ENCODE results near the gene TAL1. TPM values are rescaled to one million over a fixed set of nuclear protein-coding genes. Genes with fewer than 3 reads are reported as not detected.

The TAL1 gene
- total and polyA plus RNA-seq, 2 donors (not counting 3 experiments of a cell fraction or from before 2014, with no cell fraction given): 36.7 to 52.4 TPM

- no peak overlapping the region for H2AFZ ChIP-seq (ENCODE audit: low read depth, low read length)
- H3K9me3 ChIP-seq (replicated peaks; ENCODE audit: control insufficient read depth, insufficient read depth, low read length): no peaks in the 10 kb centered on the region
- H3K79me2 ChIP-seq (ENCODE audit: control insufficient read depth, insufficient read depth, low read length): no peaks in the 10 kb centered on the region
- FAIRE-seq: no peak
- no peak for DNase-seq (ENCODE audit: low read depth, low spot score)
- TF ChIP-seq POLR2AphosphoS5 (IDR thresholded peaks at IDR 0.05; ENCODE audit: insufficient read depth, low read depth, low read length): no peak
- TF ChIP-seq POLR2A (IDR thresholded peaks at IDR 0.05; ENCODE audit: low read depth, low read length): no peak
- TF ChIP-seq GATA2 (IDR thresholded peaks at IDR 0.05; ENCODE audit: insufficient read depth, insufficient read length, low read depth, low read length): no peak
- no peak for TF ChIP-seq FOS (IDR thresholded peaks at IDR 0.05; ENCODE audit: borderline replicate concordance, insufficient read depth, low read length)
- no peak for TF ChIP-seq MAX (IDR thresholded peaks at IDR 0.05; ENCODE audit: insufficient read depth, insufficient read length)
- no peak for TF ChIP-seq MYC (IDR thresholded peaks at IDR 0.05; ENCODE audit: low read depth, low read length)
- TF ChIP-seq EZH2 (IDR thresholded peaks at IDR 0.05; ENCODE audit: borderline replicate concordance, low read depth, low read length, severe bottlenecking): no peak
- TF ChIP-seq CTCF (IDR thresholded peaks at IDR 0.05; ENCODE audit: extremely low read depth in 1 of 2, insufficient read depth in 1 of 2, low read depth in 1 of 2, low read length in 2 of 2): no peak
- TF ChIP-seq JUN (IDR thresholded peaks at IDR 0.05; ENCODE audit: borderline replicate concordance, insufficient read depth, insufficient read length, low read depth): no peak
- POLR2A ChIA-PET: no interaction called here
- H3K9me1 ChIP-seq (replicated peaks; ENCODE audit: control insufficient read depth, extremely low read depth, insufficient read depth, low read length): no peaks in the 10 kb centered on the region
- H3K27me3 ChIP-seq (ENCODE audit: control insufficient read depth in 2 of 2, insufficient read depth in 2 of 2, low read length in 2 of 2): no peaks in the 10 kb centered on the region
- H3K4me3 ChIP-seq (replicated peaks in 1 of 3; ENCODE audit: insufficient read depth in 1 of 3, low read depth in 1 of 3, low read length in 3 of 3): no peak overlapping the region
- H3K4me2 ChIP-seq (ENCODE audit: insufficient read depth, low read length): no peak overlapping the region
- intact Hi-C loops (cut with micrococcal nuclease): loop anchor here (1.0 kb wide), 1 partner anchor 12 kb away; no protein-coding TSS in a partner anchor
- H3K9ac ChIP-seq (replicated peaks; ENCODE audit: extremely low read depth, insufficient read depth, low read length): no peak overlapping the region
- no peaks in the 10 kb centered on the region for H4K20me1 ChIP-seq (replicated peaks; ENCODE audit: control insufficient read depth, extremely low read depth, insufficient read depth, low read length)
- H3K36me3 ChIP-seq (ENCODE audit: control insufficient read depth in 2 of 2, extremely low read depth in 1 of 2, insufficient read depth in 2 of 2, low read length in 2 of 2): no peaks in the 10 kb centered on the region
- CTCF ChIA-PET: interaction anchor here (0.7 to 8.0 kb wide), 11 partner anchors 8 to 247 kb away, joined by 3 to 224 read pairs (median 5); partner anchors contain the start of gene FOXD2
- dilution Hi-C loops (cut with MboI; ENCODE audit: extremely low pct_ligation_motif_present, low sequenced_read_pairs): no loop called here
- no TSS peak for BruUV-seq (replicated peaks)
- H3K27ac ChIP-seq (ENCODE audit: insufficient read depth, low read depth, low read length): no peak overlapping the region
- peaks cover 5% of the 10 kb centered on the region for H3K4me1 ChIP-seq (ENCODE audit: control insufficient read depth, extremely low read depth, insufficient read depth, low read length)
Measured at GRCh38 chr1:47190857-47191256, 41.2 kb downstream of the TAL1 start.
